ENCODE data around the gene CCDC169.

DNA sequence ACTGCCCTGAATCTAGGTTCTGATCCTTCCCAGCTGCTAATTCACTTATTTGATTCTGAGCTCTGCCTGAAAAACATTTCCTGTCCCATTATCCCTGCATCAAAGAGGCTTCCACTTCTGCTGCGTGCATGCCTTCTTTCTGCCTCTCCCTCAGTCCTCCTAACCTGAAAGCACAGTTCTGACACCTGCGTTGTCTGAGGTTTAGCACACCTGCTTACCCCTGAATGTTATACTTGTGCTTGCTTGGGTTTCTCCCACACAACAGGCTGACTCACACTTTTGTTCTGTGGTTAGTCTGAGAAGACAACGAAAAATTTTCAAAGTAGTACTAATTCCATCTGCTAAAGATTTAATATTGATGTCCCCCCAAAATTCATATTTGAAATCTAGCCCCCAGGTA is 80.2 kb downstream of the CCDC169 start:
- TF ChIP-seq EZH2 (IDR thresholded peaks at IDR 0.05; ENCODE audit: borderline replicate concordance, insufficient read depth, low read length, poor library complexity, severe bottlenecking) (no peak), CTCF (IDR thresholded peaks at IDR 0.05; ENCODE audit: poor library complexity, severe bottlenecking) (no peak), EP300 (conservative IDR thresholded peaks at IDR 0.05; ENCODE audit: poor library complexity, severe bottlenecking) (no peak), POLR2AphosphoS5 (IDR thresholded peaks at IDR 0.05) (no peak), TAF1 (IDR thresholded peaks at IDR 0.05; ENCODE audit: low read depth) (no peak)

All from neural cell (in vitro differentiated cells).